Right atrium auricular region (tissue), 2 donors: ENCODE data around the gene LRMDA. TPM values are rescaled to one million over a fixed set of nuclear protein-coding genes. Genes with fewer than 3 reads are reported as not detected.

Experiments used
- DNase-seq: peaks from one replicate; pipeline ENCODE4 v3.0.0-alpha.2; 2019; ENCODE audit warnings: low spot score
- H3K27ac ChIP-seq, 2 donors: fragments of 200-600 bp; sonication (generic); 1 replicate in 1 of 2; 2 replicates in 1 of 2; pipeline ENCODE4 v1.5.1; 2016 to 2019
- H3K27me3 ChIP-seq, 2 donors: fragments of 200-600 bp; sonication (generic); one replicate each; pipeline versions ENCODE4 v1.5.1 to v1.6.0; 2017 to 2019
- H3K36me3 ChIP-seq: fragments of 200-600 bp; sonication (generic); one replicate; pipeline ENCODE4 v1.5.1; 2016
- H3K4me1 ChIP-seq, 2 donors: fragments of 200-600 bp; sonication (generic); one replicate each; pipeline versions ENCODE4 v1.5.1 to v1.6.0; 2017 to 2019
- H3K4me3 ChIP-seq, 2 donors: fragments of 200-600 bp; sonication (generic); 1 replicate in 1 of 2; 2 replicates in 1 of 2; pipeline ENCODE4 v1.5.1; 2017 to 2019; ENCODE audit warnings: mild to moderate bottlenecking in 1 of 2, moderate library complexity in 1 of 2
- H3K9me3 ChIP-seq, 2 donors: fragments of 200-600 bp; sonication (generic); one replicate each; pipeline ENCODE4 v1.5.1; 2019
- total RNA-seq, 2 donors: library from RNA; depleted of rRNA; stranded (reverse); fragments of >200 nt; gene quantifications; one replicate each; pipeline ENCODE4 v1.1.0, GENCODE V29; 2016
- TF ChIP-seq, protein P1 (sequence below), 2 donors: fragments of 200-600 bp; sonication (generic); IDR thresholded peaks; one replicate each; pipeline ENCODE4 v1.5.1; 2019; ENCODE audit warnings: antibody characterized with exemption in 2 of 2

The LRMDA gene
- total RNA-seq, 2 donors from 2014 or later = 6.1 to 19.1 TPM

DNA sequence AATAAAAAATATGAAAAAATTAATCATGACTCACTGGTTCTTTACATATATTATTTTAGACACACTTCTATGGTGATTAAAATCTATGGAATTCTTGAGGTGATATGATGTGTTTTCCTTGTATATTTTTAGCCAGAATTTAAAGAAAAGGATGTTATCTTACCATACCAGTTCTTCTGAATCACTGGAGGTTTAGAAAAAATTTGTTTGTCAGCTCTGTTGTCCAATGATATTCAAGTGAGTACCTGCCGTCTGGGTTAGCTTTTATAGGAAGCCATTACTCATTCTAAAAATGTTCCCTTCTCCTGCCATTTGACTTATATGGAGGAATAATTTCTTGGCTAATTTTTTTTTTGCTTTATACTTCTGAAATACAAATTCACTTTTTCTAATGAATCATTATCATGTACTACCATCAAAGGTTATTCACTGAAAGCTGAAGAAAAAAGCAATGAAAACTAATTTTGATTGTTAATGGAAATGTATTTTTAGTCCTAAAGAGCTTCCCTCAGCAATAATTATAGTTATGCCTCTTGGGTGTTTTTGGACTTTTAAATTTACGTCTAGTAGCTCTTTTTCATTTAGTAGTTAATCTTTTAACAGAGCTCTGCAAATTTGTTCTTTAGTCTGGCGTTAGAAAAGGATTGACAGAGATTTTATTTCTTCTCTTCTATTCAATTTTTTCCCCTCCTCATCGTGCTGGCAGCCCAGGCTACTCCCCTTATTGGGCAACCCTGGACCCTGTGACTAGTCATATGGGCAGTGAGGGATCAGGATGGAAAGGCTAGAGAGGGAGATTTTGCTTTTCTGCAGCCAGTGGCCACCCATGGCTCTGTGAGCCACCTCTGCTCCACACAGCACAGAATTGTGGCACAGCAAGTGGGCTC, 434.2 kb downstream of the LRMDA start:
- no peak for DNase-seq
- Histone ChIP-seq H3K27me3 (no peaks in the 10 kb centered on the region), H3K36me3 (no peaks in the 10 kb centered on the region), H3K9me3 (no peaks in the 10 kb centered on the region), H3K4me3 (no peak overlapping the region), H3K4me1 (no peaks in the 10 kb centered on the region), H3K27ac (no peak overlapping the region)
- TF ChIP-seq, protein P1, sequence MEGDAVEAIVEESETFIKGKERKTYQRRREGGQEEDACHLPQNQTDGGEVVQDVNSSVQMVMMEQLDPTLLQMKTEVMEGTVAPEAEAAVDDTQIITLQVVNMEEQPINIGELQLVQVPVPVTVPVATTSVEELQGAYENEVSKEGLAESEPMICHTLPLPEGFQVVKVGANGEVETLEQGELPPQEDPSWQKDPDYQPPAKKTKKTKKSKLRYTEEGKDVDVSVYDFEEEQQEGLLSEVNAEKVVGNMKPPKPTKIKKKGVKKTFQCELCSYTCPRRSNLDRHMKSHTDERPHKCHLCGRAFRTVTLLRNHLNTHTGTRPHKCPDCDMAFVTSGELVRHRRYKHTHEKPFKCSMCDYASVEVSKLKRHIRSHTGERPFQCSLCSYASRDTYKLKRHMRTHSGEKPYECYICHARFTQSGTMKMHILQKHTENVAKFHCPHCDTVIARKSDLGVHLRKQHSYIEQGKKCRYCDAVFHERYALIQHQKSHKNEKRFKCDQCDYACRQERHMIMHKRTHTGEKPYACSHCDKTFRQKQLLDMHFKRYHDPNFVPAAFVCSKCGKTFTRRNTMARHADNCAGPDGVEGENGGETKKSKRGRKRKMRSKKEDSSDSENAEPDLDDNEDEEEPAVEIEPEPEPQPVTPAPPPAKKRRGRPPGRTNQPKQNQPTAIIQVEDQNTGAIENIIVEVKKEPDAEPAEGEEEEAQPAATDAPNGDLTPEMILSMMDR (IDR thresholded peaks at IDR 0.05) = no peak

DNA sequence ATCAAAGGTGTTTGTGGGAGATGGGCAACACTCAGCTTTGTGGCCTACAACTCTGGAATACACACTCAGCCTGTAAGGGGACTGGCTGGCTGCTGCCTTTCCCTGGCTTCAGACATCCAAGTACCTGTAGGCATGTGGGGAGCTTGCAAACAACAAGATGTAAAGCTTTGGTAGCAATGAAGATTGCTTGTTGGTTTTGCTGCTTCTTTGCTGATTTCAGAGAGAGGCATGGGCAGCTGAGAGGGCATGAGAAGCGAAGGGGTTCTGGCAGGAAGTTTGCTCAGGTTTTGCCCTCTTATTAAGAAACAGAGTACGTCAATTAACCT, 434.8 kb downstream of the LRMDA start:
- TF ChIP-seq, protein P1 (IDR thresholded peaks at IDR 0.05) = no peak
- no peak overlapping the region for H3K4me3 ChIP-seq
- H3K4me1 ChIP-seq = no peaks in the 10 kb centered on the region
- no peak overlapping the region for H3K27ac ChIP-seq
- no peaks in the 10 kb centered on the region for H3K9me3 ChIP-seq
- no peaks in the 10 kb centered on the region for H3K36me3 ChIP-seq
- no peak for DNase-seq
- H3K27me3 ChIP-seq = no peaks in the 10 kb centered on the region

DNA sequence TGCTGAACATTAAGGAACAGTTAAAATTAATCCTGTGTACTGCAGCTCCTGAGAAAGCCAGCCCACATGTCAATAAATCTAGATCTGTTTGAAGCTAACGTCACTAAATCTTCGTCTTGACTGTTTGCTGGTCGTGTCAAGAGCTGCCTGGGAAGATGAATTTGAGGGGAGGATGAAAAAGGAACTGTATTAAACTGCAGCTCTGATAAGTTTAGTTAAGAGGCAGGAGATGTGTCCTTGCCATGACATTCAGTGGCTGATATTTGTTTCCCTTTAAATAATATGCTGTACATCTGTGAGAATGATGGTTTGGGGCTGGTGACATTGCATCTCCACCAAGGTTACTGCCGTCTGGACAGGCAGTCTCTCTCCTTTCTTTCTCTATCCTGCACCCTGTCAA, 435.3 kb downstream of the LRMDA start:
- Histone ChIP-seq H3K36me3 (no peaks in the 10 kb centered on the region), H3K27ac (no peak overlapping the region), H3K4me3 (no peak overlapping the region), H3K9me3 (no peaks in the 10 kb centered on the region), H3K27me3 (no peaks in the 10 kb centered on the region), H3K4me1 (no peaks in the 10 kb centered on the region)
- TF ChIP-seq, protein P1 (IDR thresholded peaks at IDR 0.05) = no peak
- DNase-seq = no peak

DNA sequence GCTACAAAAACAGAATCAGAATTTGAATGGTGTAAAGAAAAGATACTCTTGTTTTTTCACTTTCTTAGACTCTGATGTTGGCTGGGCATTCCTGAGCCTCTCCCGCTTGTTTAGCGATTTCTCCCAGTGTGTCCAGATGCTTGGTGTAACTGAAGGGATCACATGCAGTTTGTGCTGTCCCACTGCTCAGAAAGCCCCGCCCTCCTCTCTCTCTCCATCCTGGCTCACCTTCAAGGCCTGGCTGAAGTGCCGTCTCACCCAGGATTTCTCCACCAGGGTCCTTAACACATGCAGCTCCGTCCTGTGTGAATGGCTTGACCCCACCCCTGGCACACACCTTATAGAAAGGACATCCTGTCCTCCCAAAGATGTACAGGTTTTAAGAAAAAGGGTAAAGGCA, 437.1 kb downstream of the LRMDA start:
- no peak for DNase-seq
- H3K36me3 ChIP-seq = no peaks in the 10 kb centered on the region
- H3K4me3 ChIP-seq = no peak overlapping the region
- no peaks in the 10 kb centered on the region for H3K4me1 ChIP-seq
- H3K27me3 ChIP-seq = no peaks in the 10 kb centered on the region
- no peaks in the 10 kb centered on the region for H3K9me3 ChIP-seq
- TF ChIP-seq, protein P1 (IDR thresholded peaks at IDR 0.05) = no peak
- H3K27ac ChIP-seq = no peak overlapping the region

DNA sequence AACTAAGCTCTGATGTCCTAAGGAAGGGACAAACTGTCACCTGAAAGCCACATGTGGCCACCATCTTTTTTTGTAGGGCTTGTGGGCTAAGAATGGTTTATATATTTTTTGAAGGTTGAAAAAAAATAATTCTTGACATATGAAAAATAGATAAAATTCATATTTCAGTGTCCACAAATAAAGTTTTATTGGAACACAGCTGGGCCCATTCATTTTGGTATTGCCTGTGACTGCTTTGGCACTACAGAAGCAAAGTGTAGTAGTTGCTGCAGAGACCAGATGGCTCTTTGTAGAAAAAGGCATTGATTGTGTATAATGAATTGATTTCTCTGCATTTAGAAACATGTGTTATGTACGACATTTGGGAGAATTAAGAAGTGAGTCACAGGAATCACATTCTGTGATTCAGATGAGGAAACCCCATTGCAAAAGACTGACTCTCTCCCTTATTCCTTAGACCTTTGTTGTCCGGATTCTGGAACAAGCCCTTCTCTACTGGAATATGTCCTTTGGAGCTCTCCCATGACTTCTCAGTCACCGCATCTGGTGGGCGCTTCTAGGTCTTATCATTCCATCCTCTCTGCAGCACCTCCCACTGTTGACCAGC, 438.7 kb downstream of the LRMDA start:
- no peak for DNase-seq
- no peaks in the 10 kb centered on the region for H3K27me3 ChIP-seq

More for the DNA sequence above, 438.7 kb downstream of the LRMDA start:
- Histone ChIP-seq H3K9me3 (no peaks in the 10 kb centered on the region), H3K36me3 (no peaks in the 10 kb centered on the region), H3K4me1 (no peaks in the 10 kb centered on the region), H3K27ac (no peak overlapping the region), H3K4me3 (no peak overlapping the region)
- TF ChIP-seq, protein P1 (IDR thresholded peaks at IDR 0.05) = no peak
